GM21360 (cell line): ENCODE measurements around the gene PCP4L1.

Source experiments
- ATAC-seq: cut with Tn5 transposase; IDR thresholded peaks from one replicate; pipeline ENCODE4 v1.9.1; 2021; ENCODE audit warnings: mild to moderate bottlenecking, moderate library complexity; ENCODE audit not compliant: unreplicated experiment

PCP4L1 gene

GRCh38 chr1:161265305-161265704 lies 6.8 kb downstream of the PCP4L1 start:
- ATAC-seq = no peak

GRCh38 chr1:161266202-161266601 lies 7.7 kb downstream of the PCP4L1 start:
- ATAC-seq = no peak

GRCh38 chr1:161266836-161267235 lies 8.3 kb downstream of the PCP4L1 start:
- ATAC-seq = no peak

GRCh38 chr1:161267321-161267720 lies 8.8 kb downstream of the PCP4L1 start:
- ATAC-seq = no peak

- ATAC-seq = no peak
Measured at GRCh38 chr1:161273402-161273801, 14.9 kb downstream of the PCP4L1 start.

- ATAC-seq = no peak
Measured at GRCh38 chr1:161274874-161275273, 16.3 kb downstream of the PCP4L1 start.

- ATAC-seq = no peak
Measured at GRCh38 chr1:161282991-161283390, 24.4 kb downstream of the PCP4L1 start.

GRCh38 chr1:161285113-161285512 lies 26.6 kb downstream of the PCP4L1 start:
- no peak for ATAC-seq

GRCh38 chr1:161285521-161285920 lies 27.0 kb downstream of the PCP4L1 start:
- ATAC-seq = no peak

- no peak for ATAC-seq
Measured at GRCh38 chr1:161287482-161288054, 29.0 kb downstream of the PCP4L1 start.

- ATAC-seq = no peak
Measured at GRCh38 chr1:161290779-161291178, 32.2 kb downstream of the PCP4L1 start.

- ATAC-seq = no peak
Measured at GRCh38 chr1:161297415-161297814, 38.9 kb downstream of the PCP4L1 start.

GRCh38 chr1:161298116-161298515 lies 39.6 kb downstream of the PCP4L1 start:
- ATAC-seq = no peak

GRCh38 chr1:161299347-161299746 lies 40.8 kb downstream of the PCP4L1 start:
- ATAC-seq = no peak

GRCh38 chr1:161300478-161300877 lies 41.9 kb downstream of the PCP4L1 start:
- no peak for ATAC-seq

- no peak for ATAC-seq
Measured at GRCh38 chr1:161304927-161305866, 46.7 kb downstream of the PCP4L1 start.

GRCh38 chr1:161305867-161306519 lies 47.4 kb downstream of the PCP4L1 start:
- peak; percentile 68 for ATAC-seq

- no peak for ATAC-seq
Measured at GRCh38 chr1:161307230-161307768, 48.8 kb downstream of the PCP4L1 start.

- ATAC-seq = no peak
Measured at GRCh38 chr1:161307892-161308638, 49.5 kb downstream of the PCP4L1 start.

- no peak for ATAC-seq
Measured at GRCh38 chr1:161309868-161310267, 51.3 kb downstream of the PCP4L1 start, which contains the start of gene MPZ. TSS of gene MPZ (minus strand) at chr1:161309968. CDS start at chr1:161309905, 63 bp downstream.
